ENCODE results near the gene HERPUD1.
"Not testable (repeated sequence)": the region's sequence is repeated elsewhere in the genome, so short reads cannot be mapped to it uniquely, and the experiment has no call there.

The HERPUD1 gene

GRCh38 chr16:56911771-56912571 lies 20.0 kb upstream of the HERPUD1 start:
- no peak for DNase-seq

GRCh38 chr16:56912746-56913708 lies 18.9 kb upstream of the HERPUD1 start:
- DNase-seq: no peak

- no peak for DNase-seq
Observed at GRCh38 chr16:56914896-56915295, 17.0 kb upstream of the HERPUD1 start.

GRCh38 chr16:56915336-56916119 lies 16.4 kb upstream of the HERPUD1 start:
- DNase-seq: no peak

DNA sequence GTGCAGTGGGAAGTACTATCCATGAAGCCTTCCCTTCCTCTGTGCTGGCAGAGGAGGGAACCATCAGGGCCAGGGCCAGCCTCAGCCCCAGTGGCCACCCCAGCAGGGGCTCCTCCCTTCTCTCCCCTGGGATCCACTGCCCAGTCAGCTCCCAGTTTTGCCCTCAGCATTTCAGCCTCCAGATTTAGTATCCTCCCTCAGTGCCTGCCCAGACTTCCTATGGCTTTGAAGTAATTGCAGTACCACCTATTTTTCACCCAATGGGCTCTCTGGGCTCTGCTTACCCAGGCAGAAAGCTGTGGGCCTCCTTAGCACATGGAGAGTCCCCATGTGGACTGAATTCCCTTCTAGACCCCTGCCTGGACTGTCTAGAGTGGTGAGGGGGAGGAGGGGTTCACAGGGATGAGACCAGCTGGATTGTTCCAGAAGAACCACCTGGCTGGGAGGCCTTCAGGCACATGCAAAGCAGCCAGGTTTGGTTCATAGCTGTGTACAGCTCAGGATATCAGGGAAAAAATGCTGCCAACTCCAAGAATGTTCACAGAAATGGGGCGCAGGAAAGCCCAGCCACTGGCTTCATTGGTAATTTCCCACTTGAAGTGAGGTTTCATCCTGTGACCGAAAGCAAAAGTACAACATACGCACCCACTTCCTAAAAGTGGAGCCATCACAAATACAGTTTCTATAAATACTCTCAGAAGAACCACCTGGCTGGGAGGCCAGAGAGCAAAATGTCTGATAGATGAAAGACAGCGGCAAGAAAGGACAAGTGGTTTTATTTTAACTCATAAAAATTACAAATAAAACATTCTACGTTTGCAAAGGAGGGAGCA lies 15.2 kb upstream of the HERPUD1 start:
- no peak for DNase-seq

- DNase-seq: no peak
Observed at GRCh38 chr16:56918467-56919012, 13.4 kb upstream of the HERPUD1 start.

DNA sequence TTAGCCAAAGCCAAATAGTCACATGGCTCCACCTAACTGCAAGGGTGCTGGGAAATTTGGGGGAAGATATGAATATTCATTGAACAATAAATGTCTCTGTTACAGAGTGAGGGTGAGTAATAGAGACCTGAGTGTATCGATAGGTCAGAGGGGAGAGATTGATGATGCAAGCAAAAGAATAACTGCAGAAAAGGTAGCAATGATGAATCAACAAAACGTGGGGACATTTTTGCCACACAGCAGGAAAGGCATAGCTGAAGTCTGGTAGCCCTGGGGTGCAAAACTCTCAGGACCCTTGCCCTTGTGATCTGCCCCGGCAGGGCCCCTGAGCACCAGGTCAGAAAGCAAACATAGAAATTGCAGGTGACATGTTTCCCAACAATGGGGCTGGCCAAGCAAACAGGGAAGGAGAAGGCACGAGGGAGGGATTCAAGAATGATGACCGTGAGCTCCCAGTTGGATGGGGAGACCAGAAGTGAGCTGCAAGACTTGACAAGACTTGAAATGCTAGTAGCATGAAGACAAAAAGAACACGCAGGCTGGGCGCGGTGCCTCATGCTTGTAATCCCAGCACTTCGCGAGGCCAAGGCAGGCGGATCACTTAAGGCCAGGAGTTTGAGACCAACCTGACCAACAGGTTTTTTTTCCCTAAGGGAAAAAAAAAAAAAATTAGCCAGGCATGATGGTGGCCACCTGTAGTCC lies 12.7 kb upstream of the HERPUD1 start:
- no peak for DNase-seq

GRCh38 chr16:56921571-56921970 lies 10.4 kb upstream of the HERPUD1 start:
- no peak for DNase-seq

DNA sequence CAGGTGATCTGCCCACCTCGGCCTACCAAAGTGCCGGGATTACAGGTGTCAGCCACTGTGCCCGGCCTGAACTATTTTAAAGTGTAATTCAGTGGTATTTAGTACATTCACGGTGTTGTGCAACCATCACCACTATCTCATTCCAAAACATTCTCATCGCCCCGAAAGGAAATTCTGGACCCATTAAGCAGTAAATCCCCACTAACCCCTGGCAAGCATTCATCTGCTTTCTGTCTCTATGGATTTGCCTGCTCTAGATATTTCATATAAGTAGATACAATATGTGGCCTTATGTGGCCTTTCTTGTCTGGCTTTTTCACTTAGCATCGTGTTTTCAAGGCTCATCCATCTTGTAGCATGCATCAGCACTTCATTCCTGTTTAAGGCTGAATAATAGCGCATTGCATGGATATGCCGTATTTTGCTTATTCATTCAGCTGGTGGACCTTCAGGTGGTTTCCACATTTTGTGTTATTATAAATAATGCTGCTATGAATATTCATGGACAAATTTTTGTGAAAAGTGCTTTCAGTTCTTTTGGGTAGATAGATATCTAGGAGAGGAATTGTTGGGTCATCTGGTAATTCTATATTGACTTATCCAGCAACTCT lies 8.4 kb upstream of the HERPUD1 start:
- DNase-seq: no peak

DNA sequence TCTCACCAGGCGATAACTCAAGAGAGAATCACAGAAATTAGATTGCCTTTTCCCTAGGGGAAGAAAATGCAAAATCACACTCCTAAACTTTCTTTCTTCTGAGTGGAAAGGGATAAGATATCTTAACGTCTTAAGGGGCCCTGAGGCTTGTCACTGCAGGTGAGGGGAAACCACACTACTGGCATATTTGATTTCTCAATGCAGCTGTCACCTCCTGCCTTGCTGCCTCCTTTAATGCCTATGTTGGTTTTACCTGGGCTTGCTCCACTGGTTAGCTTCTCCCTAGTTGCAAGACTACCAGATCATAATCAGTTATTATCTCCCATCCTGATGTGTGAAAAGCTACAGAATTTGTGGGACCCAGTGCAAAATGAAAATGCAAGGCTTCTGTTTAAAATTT lies 4.5 kb upstream of the HERPUD1 start:
- DNase-seq: no peak

DNA sequence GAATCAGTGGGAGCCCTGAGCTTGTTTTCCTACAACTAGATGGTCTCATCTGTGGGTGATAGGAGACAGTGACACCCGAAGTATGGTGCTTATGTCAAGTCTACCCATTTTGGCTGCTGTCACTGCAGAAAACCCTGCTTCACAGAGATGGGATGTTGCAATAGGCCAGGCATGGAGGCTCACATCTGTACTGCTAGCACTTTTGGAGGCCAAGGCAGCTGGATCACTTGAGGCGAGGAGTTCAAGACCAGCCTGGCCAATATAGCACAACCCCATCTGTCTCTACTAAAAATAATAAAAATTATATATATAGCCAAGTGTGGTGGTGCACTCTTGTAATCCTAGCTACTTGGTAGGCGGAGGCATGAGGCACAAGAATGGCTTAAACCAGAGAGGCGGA lies 2.3 kb upstream of the HERPUD1 start:
- DNase-seq: no peak

DNA sequence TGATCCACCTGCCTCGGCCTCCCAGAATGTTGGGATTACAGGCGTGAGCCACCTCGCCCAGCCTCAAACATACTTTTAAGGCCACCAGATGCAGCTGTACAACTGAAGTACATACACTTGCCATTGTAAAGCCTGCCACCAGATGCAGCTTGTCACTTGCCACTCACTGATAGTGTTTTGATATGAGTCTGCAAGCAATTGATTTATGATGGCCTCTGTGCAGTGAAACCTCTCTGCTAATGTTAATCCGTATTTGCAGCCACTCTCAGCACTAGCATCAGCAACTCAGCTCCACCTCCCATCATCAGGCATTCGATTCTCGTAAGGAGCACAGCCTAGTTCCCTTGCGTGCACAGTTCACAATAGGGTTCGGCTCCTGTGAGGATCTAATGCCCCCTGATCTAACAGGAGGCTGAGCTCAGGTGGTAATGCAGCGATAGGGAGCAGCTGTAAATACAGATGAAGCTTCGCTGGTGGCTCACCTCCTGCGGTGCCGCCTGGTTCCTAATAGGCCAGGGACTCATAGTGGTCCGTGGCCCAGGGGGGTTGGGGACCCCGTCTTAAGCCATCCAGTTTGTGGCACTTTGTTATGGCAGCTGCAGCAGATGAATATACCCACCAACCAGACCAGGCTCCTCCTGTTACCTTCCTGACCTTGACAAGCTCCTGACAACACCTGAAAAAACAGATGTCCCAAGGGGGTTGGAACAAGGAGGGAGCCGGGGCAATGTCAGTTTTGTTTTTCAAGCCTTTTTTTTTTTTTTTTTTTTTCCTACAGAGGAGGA lies 1.3 kb upstream of the HERPUD1 start:
- DNase-seq: no peak

- DNase-seq: no peak
Observed at GRCh38 chr16:56931271-56931891, 561 bp upstream of the HERPUD1 start.

GRCh38 chr16:56932721-56933619 lies 1.0 kb downstream of the HERPUD1 start:
- no peak for DNase-seq

GRCh38 chr16:56933828-56934598 lies 2.1 kb downstream of the HERPUD1 start:
- DNase-seq: no peak

DNA sequence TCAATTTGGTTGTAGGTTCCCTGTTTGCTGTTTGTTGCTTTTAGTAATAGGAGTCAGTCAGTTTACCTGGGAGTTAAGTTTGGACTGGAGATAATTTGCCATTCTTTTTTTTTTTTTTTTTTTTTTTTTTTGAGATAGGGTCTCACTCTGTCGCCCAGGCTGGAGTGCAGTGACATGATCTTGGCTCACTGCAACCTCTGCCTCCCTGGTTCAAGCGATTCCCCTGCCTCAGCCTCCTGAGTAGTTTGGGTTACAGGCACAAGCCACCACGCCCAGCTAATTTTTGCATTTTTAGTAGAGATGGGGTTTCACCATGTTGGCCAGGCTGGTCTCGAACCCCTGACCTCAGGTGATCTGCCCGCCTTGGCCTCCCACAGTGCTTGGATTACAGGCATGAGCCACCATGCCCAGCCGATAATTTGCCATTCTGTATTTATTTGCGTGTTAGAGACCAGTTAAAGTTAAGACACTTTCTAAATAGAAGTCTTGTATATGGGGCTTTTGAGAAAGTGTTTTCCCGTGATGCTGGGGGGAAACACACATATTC lies 2.7 kb downstream of the HERPUD1 start:
- not testable (repeated sequence) for DNase-seq

GRCh38 chr16:56935201-56935600 lies 3.3 kb downstream of the HERPUD1 start:
- no peak for DNase-seq

All from NCI-H1930 (cell line).